ENCODE measurements around the gene TSC22D4.
"Not testable (repeated sequence)": the region's sequence is repeated elsewhere in the genome, so short reads cannot be mapped to it uniquely, and the experiment has no call there.

Gene TSC22D4

DNA sequence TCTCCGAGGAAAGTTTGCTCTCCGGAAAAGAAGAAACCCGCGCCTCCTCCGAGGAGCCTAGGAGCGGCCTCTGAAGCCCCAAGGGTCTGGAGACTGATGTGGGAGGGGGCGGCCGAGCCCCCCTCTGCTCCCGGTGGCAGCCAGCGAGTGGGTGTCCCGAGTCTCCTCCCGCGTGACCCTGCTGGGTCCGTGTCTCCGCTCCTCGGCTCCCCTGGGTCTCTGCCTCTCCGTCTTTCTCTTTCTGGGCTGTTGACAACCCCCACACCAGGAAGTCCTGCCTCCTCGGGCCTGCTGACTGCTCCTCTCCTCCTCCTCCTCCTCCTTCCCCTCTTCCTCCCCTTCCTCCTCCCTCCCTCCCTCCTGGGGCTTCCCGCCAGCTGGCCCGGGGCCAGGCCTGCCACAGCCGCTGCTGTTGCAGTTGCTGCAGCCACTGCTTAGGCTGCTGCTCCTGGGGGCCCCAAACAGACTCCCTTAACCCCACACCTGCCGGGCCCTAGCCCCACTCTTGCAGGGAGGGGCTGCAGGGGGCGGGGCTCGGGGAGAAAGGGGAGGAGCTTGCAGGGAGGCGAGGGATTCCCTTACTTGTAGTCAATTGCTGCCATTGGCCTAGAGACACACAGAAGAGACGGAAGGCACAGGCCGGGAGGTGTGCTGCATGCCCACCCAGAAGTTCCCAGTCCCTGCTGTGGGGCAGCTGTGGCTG lies at the start of gene TSC22D4:
TSS of gene TSC22D4 (minus strand) at position 257 of the 703 bp plus-strand sequence. CDS start 1,176 bp downstream, outside the sequence.
- DNase-seq = peak; percentile 86

DNA sequence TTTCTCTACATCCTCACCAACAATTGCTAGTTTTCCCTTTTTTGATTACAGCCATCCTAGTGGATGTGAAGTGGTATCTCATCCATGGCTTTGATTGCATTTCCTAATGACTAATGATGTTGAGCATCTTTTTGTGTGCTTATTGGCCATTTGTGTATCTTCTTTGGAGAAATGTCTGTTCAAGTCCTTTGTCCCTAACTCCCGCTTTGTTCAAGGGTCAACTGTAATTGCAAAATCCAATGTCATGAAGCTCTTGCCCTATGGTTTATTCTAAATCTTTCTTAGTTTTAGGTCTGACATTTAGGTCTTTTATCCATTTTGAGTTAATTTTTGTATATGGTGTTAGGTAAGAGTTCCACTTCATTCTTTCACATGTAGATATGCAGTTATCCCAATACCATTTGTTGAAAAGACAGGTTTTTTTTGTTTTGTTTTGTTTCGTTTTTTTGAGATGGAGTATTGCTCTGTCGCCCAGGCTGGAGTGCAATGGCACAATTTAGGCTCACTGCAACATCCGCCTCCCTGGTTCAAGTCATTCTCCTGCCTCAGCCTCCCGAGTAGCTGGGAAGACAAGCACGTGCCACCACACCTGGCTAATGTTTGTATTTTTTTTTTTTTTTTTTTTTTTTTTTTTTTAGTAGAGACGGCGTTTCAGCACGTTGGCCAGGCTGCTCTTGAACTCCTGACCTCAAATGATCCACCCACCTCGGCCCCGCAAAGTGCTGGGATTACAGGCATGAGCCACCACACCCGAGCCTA lies 49.3 kb upstream of the TSC22D4 start:
- DNase-seq = not testable (repeated sequence)

- not testable (repeated sequence) for DNase-seq
Measured at GRCh38 chr7:100523192-100523591, 44.2 kb upstream of the TSC22D4 start.

DNA sequence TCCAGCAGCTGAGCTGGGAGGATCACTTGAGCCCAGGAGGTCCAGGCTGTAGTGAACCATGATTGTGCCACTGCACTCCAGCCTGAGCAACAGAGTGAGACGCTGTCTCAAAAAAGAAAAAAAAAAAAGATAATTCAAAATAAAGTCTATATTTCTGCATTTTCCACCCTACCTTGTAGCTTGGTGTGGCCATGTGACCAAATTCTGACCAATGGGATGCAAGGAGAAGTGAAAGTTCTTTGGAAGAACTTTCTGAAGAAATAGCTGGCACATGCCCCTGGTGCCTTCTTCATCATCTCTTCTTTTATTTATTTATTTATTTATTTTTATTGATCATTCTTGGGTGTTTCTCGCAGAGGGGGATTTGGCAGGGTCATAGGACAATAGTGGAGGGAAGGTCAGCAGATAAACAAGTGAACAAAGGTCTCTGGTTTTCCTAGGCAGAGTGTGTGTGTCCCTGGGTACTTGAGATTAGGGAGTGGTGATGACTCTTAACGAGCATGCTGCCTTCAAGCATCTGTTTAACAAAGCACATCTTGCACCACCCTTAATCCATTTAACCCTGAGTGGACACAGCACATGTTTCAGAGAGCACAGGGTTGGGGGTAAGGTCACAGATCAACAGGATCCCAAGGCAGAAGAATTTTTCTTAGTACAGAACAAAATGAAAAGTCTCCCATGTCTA lies 43.0 kb upstream of the TSC22D4 start:
- DNase-seq = not testable (repeated sequence)

DNA sequence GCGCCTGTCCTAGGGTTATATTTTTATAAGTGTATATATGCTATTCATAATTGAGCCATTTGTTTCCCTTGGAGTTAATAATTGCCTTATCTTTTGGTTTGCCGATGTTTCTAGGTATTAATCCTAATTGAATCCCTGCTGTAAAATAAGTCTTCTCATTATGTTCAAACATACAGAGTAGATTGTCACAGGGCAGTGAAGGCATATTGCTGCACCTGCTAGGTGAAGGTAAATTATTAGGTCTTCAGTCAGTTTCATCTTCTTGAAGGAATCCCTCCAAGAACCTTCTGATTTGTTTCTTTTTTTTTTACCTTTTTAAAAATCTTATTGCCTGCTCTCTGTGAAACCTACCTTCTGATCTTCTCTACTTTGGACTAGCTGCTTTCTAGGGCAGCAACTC lies 42.1 kb upstream of the TSC22D4 start:
- no peak for DNase-seq

- no peak for DNase-seq
Measured at GRCh38 chr7:100520138-100520537, 41.1 kb upstream of the TSC22D4 start.

DNA sequence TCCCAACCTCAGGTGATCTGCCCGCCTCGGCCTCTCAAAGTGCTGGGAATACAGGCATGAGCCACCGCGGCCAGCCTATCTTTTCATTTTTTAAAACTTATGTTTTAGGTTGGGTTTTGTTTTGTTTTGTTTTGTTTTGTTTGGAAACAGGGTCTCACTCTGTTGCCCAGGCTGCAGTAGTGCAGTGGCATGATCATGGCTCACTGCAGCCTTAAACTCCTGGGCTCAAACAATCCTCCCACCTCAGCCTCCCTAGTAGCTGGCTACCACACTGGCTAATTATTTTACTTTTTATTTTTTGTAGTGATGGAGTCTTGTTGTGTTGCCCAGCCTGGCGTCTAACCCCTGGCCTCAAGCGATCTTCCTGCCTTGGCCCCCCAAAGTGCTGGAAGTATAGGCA lies 40.6 kb upstream of the TSC22D4 start:
- no peak for DNase-seq

DNA sequence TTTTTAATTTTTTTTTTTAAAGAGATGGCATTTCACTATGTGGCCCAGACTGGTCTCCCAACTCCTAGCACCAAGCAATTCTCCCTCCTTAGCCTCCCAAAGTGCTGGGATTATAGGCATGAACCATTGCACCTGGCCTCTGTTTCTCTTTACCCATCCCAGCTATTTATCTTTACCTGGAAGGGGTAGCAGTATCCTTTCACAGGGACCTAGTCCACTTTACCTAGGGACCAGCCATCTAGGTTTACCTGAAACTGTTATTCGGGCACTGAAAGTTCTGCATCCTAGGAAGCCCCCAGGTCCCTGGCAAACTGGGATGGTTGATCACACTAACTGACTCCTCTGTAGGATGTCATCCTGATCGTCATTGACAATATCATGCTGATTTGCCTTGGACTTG lies 38.3 kb upstream of the TSC22D4 start:
- no peak for DNase-seq

GRCh38 chr7:100516135-100516812 lies 37.3 kb upstream of the TSC22D4 start:
- DNase-seq = no peak

GRCh38 chr7:100515072-100515532 lies 36.1 kb upstream of the TSC22D4 start:
- DNase-seq = no peak

DNA sequence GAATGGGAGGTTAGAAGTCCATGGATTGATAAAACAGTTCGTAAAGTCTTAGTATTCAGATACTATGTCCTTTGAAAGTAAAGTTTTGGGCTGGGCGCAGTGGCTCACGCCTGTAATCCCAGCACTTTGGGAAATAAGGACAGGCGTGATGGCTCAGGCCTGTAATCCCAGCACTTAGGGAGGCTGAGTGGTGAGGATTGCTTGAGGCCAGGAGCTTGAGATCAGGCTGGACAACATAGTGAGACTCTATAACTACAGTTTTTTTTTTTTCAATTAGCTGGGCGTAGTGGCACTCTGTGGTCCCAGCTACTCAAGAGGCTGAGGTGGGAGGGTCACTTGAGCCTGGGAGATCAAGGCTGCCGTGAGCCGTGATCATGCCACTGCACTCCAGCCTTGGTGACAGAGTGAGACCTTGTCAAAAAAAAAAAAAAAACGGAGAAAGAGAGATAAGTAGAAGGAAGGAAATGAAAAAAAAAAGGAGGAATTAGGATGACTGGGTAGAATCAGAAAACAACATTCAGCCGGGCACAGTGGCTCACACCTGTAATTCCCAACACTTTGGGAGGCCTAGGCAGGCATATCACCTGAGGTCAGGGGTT lies 34.3 kb upstream of the TSC22D4 start:
- no peak for DNase-seq

DNA sequence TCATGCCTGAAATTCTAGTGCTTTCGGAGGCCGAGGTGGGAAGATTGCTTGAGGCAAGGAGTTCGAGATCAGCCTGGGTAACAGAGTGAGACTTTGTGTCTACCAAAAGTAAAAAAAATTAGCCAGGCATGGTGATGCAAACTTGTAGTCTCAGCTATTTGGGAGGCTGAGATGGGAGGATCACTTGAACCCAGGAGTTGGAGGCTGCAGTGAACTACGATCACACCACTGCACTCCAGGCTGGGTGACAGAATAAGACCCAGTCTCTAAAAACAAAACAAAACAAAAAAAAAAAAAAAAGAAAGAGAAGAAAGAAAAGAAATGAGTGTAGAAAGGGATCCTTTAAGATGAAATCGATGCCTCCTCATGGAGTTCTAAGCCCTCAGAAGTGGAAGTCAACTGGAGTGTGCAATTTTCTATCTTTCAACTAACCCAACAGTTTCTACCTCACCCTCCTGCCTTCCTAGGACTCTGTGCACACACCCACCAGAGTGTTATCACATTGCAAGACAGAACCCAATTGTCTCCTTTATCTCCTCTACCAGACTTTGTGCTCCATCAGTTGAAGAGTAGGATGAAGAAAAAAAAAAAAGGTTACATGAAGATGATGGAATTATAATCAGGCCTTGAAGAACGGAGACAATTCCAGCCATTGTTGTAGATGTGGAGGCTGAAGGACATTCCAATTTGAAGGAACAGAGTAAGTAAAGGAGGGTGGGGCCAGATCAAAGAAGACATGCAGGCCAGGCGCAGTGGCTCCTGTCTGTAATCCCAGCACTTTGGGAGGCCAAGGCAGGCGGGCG lies 31.6 kb upstream of the TSC22D4 start:
- DNase-seq = no peak

GRCh38 chr7:100509231-100509630 lies 30.2 kb upstream of the TSC22D4 start:
- DNase-seq = no peak

GRCh38 chr7:100506356-100506923 lies 27.4 kb upstream of the TSC22D4 start:
- no peak for DNase-seq

- DNase-seq = no peak
Measured at GRCh38 chr7:100504887-100505611, 26.0 kb upstream of the TSC22D4 start.

GRCh38 chr7:100504031-100504430 lies 25.0 kb upstream of the TSC22D4 start:
- not testable (repeated sequence) for DNase-seq

DNA sequence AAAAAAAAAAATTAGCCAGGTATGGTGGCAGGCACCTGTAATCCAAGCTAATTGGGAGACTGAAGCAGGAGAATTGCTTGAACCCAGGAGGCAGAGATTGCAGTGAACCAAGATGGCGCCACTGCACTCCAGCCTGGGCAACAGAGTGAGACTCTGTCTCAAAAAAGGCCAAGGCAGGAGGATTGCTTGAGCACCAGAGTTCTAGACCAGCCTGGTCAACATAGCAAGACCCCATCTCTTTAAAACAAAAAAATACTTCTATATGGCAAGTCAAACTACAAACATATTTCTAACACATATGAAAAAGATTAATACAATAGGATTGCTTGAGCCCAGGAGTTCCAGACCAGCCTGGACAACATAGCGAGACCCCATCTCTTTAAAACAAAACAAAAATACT lies 21.7 kb upstream of the TSC22D4 start:
- not testable (repeated sequence) for DNase-seq

- DNase-seq = no peak
Measured at GRCh38 chr7:100496509-100496908, 17.5 kb upstream of the TSC22D4 start.

DNA sequence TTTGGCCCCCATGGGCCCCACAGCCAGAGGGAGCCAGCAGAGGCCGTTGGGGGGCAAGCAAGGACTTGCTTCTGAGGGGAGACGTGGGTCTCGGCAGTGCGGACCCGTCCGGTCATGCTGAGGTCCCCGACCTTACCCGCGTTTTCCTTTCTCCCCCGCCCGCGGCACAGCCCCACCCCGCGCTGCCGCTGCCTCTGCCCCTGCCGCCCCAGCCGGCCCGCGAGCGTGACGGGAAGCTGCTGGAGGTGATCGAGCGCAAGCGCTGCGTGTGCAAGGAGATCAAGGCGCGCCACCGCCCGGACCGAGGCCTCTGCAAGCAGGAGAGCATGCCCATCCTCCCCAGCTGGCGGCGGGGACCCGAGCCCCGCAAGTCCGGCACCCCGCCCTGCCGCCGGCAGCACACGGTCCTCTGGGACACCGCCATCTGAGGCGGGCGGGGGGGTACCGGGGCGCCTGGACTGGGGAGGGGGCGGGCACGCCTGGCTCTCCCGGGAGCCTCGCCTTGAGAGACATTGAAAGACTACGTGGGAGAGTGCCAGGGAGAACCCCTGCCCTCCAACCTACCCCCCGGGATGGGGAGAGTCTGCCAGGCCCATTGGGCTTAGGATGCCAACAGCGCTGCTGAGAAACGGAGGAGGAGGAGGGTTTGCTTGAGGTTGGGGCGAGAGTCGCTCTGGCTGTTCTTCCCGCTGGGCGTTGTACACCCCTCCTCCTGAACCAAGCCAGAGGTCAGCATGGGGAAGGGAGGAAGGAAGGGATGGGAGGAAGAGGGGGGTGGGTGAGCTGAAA lies 14.7 kb upstream of the TSC22D4 start:
- DNase-seq = no peak
